ENCODE measurements around the gene HACD2.

The HACD2 gene

GRCh38 chr3:123627673-123628670 lies 43.1 kb upstream of the HACD2 start:
- DNase-seq (ENCODE audit: extremely low read depth, low read depth), result no peak
- TF ChIP-seq CTCF (IDR thresholded peaks at IDR 0.05; ENCODE audit: low read depth, low read length), result no peak

GRCh38 chr3:123626881-123627280 lies 42.0 kb upstream of the HACD2 start:
- no peak for DNase-seq (ENCODE audit: extremely low read depth, low read depth)
- no peak for TF ChIP-seq CTCF (IDR thresholded peaks at IDR 0.05; ENCODE audit: low read depth, low read length)

DNA sequence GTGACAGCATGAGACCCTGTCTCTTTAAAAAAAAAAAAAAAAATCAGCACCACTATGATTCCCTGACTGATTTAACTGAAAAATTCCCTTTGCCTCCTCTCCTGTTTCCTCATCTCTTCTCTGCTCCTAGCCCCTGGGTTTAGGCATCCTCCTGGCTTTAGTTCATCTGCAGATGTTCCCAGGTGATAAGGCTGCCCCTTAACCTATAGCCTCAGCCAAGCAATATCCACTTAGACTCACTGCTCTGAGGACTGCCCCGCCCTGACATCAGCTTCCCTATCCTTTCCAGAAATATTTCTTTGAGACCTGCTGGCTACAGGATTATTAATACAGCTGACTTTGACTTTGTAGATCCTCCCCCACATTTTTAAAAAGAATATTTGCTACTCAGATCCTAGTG lies 39.4 kb upstream of the HACD2 start:
- TF ChIP-seq CTCF (IDR thresholded peaks at IDR 0.05; ENCODE audit: low read depth, low read length), result no peak
- no peak for DNase-seq (ENCODE audit: extremely low read depth, low read depth)

DNA sequence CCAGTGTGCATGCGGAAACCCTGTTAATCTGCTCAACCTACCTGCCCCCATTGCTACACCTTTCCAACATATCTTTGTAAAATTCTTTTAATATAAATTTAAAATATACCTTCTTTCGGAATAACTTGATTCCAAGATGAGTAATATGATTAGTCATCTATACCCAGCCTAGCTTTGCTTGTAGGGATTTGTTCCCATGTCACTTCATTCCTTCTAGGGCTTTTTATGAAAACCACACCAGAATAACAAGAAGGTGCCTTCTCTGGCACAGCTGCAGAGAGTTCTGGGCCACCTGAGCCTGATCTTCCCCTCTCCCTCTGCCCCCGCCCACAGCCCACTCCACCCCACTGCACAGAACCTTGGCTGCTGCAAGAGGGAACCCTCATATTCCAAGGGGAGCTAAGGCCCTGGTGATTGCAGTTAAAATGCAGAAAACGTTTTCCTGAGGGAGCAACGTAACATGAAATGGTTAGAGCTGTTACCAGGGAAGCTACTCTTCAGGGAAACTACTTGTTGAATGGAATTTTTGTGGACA lies 38.6 kb upstream of the HACD2 start:
- no peak for TF ChIP-seq CTCF (IDR thresholded peaks at IDR 0.05; ENCODE audit: low read depth, low read length)
- no peak for DNase-seq (ENCODE audit: extremely low read depth, low read depth)

- DNase-seq (ENCODE audit: extremely low read depth, low read depth), result no peak
- no peak for TF ChIP-seq CTCF (IDR thresholded peaks at IDR 0.05; ENCODE audit: low read depth, low read length)
Observed at GRCh38 chr3:123622766-123623165, 37.9 kb upstream of the HACD2 start.

DNA sequence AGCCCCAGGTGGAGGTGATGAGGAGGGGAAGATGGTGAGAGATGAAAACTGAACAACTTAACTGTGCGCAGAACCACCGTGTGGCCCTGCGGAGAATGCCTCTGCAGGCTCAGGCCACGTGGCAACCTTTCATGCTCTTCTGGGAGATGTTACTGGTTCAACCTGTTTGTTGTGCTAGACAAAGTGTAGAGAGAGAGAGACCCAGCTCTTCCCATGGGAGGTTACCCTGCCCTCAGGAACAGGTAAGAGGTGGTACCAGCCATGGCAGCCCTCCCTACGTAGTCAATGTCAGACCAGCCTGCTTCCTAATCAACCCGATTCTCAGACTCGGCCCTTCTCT lies 37.0 kb upstream of the HACD2 start:
- DNase-seq (ENCODE audit: extremely low read depth, low read depth), result no peak
- TF ChIP-seq CTCF (IDR thresholded peaks at IDR 0.05; ENCODE audit: low read depth, low read length), result no peak

DNA sequence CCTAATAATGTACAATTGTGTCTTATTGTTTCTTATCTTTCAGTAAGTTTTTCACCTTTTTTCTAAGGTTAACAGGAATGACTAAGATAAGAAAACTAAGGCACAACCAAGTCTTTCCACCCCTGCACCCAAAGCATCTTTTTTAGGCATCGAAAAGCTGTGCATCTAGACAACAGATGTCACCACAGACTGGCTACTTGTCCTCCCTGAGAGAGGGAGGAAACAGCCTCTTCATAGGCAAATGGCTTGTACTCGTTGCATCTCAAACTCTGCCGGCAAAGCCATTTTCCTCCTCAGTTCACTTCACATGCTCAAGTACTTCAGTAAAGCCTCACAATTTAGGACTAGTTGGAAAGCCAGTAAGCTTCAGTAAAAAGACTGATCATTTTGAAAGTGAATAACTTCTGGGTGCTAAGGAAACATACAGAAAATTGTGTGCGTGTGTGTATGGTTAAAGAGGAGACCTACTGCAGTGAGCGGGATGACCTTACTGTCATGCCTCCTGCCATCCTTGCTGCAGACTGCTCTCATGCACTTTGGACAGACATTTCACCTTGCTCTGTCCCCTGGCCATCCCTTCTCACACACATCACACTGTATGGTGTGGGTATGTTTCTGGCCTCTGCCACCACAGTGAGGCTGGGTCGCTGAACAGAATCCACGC lies 36.5 kb upstream of the HACD2 start:
- DNase-seq (ENCODE audit: extremely low read depth, low read depth), result no peak
- TF ChIP-seq CTCF (IDR thresholded peaks at IDR 0.05; ENCODE audit: low read depth, low read length), result no peak

Measured in AG09319 (cell line).